ENCODE data around the gene LCAT.
A peak's percentile ranks its signal among the peaks of the same experiment; 100 is the strongest.

- TF ChIP-seq, protein P1, sequence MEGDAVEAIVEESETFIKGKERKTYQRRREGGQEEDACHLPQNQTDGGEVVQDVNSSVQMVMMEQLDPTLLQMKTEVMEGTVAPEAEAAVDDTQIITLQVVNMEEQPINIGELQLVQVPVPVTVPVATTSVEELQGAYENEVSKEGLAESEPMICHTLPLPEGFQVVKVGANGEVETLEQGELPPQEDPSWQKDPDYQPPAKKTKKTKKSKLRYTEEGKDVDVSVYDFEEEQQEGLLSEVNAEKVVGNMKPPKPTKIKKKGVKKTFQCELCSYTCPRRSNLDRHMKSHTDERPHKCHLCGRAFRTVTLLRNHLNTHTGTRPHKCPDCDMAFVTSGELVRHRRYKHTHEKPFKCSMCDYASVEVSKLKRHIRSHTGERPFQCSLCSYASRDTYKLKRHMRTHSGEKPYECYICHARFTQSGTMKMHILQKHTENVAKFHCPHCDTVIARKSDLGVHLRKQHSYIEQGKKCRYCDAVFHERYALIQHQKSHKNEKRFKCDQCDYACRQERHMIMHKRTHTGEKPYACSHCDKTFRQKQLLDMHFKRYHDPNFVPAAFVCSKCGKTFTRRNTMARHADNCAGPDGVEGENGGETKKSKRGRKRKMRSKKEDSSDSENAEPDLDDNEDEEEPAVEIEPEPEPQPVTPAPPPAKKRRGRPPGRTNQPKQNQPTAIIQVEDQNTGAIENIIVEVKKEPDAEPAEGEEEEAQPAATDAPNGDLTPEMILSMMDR (IDR thresholded peaks at IDR 0.05; ENCODE audit: low read depth, low read length, missing input control), result no peak
- TF ChIP-seq, protein P2, sequence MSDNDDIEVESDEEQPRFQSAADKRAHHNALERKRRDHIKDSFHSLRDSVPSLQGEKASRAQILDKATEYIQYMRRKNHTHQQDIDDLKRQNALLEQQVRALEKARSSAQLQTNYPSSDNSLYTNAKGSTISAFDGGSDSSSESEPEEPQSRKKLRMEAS (IDR thresholded peaks at IDR 0.05), result no peak
- TF ChIP-seq EGR1 (IDR thresholded peaks at IDR 0.05; ENCODE audit: low read depth in 2 of 2) (no peak), JUND (IDR thresholded peaks at IDR 0.05) (no peak), RAD21 (IDR thresholded peaks at IDR 0.05) (peak in 1 of 2 donors; percentile 36), TAF1 (conservative IDR thresholded peaks at IDR 0.05) (no peak), SP1 (IDR thresholded peaks at IDR 0.05) (no peak), RXRA (IDR thresholded peaks at IDR 0.05) (no peak), FOXA1 (IDR thresholded peaks at IDR 0.05) (no peak), HNF4G (IDR thresholded peaks at IDR 0.05) (no peak), YY1 (IDR thresholded peaks at IDR 0.05) (no peak), FOXA2 (IDR thresholded peaks at IDR 0.05) (no peak)
- TF ChIP-seq, protein P3, sequence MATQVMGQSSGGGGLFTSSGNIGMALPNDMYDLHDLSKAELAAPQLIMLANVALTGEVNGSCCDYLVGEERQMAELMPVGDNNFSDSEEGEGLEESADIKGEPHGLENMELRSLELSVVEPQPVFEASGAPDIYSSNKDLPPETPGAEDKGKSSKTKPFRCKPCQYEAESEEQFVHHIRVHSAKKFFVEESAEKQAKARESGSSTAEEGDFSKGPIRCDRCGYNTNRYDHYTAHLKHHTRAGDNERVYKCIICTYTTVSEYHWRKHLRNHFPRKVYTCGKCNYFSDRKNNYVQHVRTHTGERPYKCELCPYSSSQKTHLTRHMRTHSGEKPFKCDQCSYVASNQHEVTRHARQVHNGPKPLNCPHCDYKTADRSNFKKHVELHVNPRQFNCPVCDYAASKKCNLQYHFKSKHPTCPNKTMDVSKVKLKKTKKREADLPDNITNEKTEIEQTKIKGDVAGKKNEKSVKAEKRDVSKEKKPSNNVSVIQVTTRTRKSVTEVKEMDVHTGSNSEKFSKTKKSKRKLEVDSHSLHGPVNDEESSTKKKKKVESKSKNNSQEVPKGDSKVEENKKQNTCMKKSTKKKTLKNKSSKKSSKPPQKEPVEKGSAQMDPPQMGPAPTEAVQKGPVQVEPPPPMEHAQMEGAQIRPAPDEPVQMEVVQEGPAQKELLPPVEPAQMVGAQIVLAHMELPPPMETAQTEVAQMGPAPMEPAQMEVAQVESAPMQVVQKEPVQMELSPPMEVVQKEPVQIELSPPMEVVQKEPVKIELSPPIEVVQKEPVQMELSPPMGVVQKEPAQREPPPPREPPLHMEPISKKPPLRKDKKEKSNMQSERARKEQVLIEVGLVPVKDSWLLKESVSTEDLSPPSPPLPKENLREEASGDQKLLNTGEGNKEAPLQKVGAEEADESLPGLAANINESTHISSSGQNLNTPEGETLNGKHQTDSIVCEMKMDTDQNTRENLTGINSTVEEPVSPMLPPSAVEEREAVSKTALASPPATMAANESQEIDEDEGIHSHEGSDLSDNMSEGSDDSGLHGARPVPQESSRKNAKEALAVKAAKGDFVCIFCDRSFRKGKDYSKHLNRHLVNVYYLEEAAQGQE (IDR thresholded peaks at IDR 0.05), result no peak
- TF ChIP-seq, protein P4, sequence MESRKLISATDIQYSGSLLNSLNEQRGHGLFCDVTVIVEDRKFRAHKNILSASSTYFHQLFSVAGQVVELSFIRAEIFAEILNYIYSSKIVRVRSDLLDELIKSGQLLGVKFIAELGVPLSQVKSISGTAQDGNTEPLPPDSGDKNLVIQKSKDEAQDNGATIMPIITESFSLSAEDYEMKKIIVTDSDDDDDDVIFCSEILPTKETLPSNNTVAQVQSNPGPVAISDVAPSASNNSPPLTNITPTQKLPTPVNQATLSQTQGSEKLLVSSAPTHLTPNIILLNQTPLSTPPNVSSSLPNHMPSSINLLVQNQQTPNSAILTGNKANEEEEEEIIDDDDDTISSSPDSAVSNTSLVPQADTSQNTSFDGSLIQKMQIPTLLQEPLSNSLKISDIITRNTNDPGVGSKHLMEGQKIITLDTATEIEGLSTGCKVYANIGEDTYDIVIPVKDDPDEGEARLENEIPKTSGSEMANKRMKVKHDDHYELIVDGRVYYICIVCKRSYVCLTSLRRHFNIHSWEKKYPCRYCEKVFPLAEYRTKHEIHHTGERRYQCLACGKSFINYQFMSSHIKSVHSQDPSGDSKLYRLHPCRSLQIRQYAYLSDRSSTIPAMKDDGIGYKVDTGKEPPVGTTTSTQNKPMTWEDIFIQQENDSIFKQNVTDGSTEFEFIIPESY (IDR thresholded peaks at IDR 0.05), result no peak
Observed at GRCh38 chr16:67936124-67936879, 7.6 kb downstream of the LCAT start, which contains the start of gene PSMB10.

Data from liver (tissue), 3 donors.